Keratinocyte (primary cell): ENCODE data around the gene ZNF69. TPM values are rescaled to one million over a fixed set of nuclear protein-coding genes. Genes with fewer than 3 reads are reported as not detected.

ENCODE experiments used
- DNase-seq: peaks from one replicate; pipeline ENCODE4 v3.0.0-alpha.2; 2011; ENCODE audit warnings: low read depth, missing footprints, low spot score
- FAIRE-seq: peaks from 2 replicates; lab custom pipeline; 2011; peaks lifted over from hg19 to GRCh38; lab: Jason Lieb, UNC
- H2AFZ ChIP-seq: 2 replicates; pipeline ENCODE4 v1.6.0; 2012; ENCODE audit warnings: low read length, control low read depth, inconsistent platforms; ENCODE audit not compliant: control insufficient read depth
- H3K27ac ChIP-seq: 2 replicates; pipeline ENCODE4 v1.5.1; 2011; ENCODE audit warnings: low read length; ENCODE audit not compliant: control insufficient read depth, insufficient read depth
- H3K27me3 ChIP-seq: 3 replicates; pipeline ENCODE4 v1.6.0; 2011; ENCODE audit warnings: low read length; ENCODE audit not compliant: control insufficient read depth, insufficient read depth; ENCODE audit errors: extremely low read depth
- H3K36me3 ChIP-seq, 2 experiments: 2 replicates in 1 of 2; 3 replicates in 1 of 2; pipeline ENCODE4 v1.5.1; 2011; ENCODE audit warnings: low read length in 2 of 2, mild to moderate bottlenecking in 1 of 2; ENCODE audit not compliant: control insufficient read depth in 2 of 2, insufficient read depth in 2 of 2; ENCODE audit errors: extremely low read depth in 1 of 2
- H3K4me1 ChIP-seq: 3 replicates; pipeline ENCODE4 v1.5.1; 2011; ENCODE audit warnings: low read length; ENCODE audit not compliant: control insufficient read depth, insufficient read depth; ENCODE audit errors: extremely low read depth
- H3K4me2 ChIP-seq: 3 replicates; pipeline ENCODE4 v1.6.0; 2011; ENCODE audit warnings: low read depth, low read length; ENCODE audit not compliant: control insufficient read depth, insufficient read depth; ENCODE audit errors: extremely low read depth
- H3K4me3 ChIP-seq, 3 experiments: fragments of 200-600 bp in 1 of 3; sonication (generic) in 1 of 3; 2 replicates in 2 of 3; 3 replicates in 1 of 3; pipeline ENCODE4 v1.5.1; 2011 to 2016; ENCODE audit warnings: low read length in 3 of 3, mild to moderate bottlenecking in 3 of 3, control low read depth in 2 of 3, inconsistent platforms in 1 of 3, low read depth in 1 of 3, mixed read lengths in 1 of 3, mixed run types in 1 of 3, moderate library complexity in 1 of 3; ENCODE audit not compliant: control insufficient read depth in 2 of 3, insufficient read depth in 2 of 3; ENCODE audit errors: extremely low read depth in 1 of 3
- H3K79me2 ChIP-seq: 2 replicates; pipeline ENCODE4 v1.6.0; 2012; ENCODE audit warnings: low read length; ENCODE audit not compliant: control insufficient read depth, insufficient read depth
- H3K9ac ChIP-seq: 3 replicates; pipeline ENCODE4 v1.6.0; 2011; ENCODE audit warnings: low read length; ENCODE audit not compliant: control insufficient read depth, insufficient read depth; ENCODE audit errors: extremely low read depth
- H3K9me1 ChIP-seq: 3 replicates; pipeline ENCODE4 v1.6.0; 2011; ENCODE audit warnings: low read length; ENCODE audit not compliant: control insufficient read depth, insufficient read depth; ENCODE audit errors: extremely low read depth
- H3K9me3 ChIP-seq: 2 replicates; pipeline ENCODE4 v1.5.1; 2012; ENCODE audit warnings: low read depth, low read length; ENCODE audit not compliant: control insufficient read depth
- H4K20me1 ChIP-seq: 3 replicates; pipeline ENCODE4 v1.6.0; 2011; ENCODE audit warnings: low read length; ENCODE audit not compliant: control insufficient read depth, insufficient read depth; ENCODE audit errors: extremely low read depth
- CTCF ChIP-seq, 3 experiments: IDR thresholded peaks in 1 of 3; conservative IDR thresholded peaks in 1 of 3; optimal IDR thresholded peaks in 1 of 3; 2 replicates in 2 of 3; 3 replicates in 1 of 3; pipeline versions ENCODE3 to v1.5.1; 2011; ENCODE audit warnings: low read length in 3 of 3, mild to moderate bottlenecking in 3 of 3, moderate library complexity in 2 of 3, control low read depth in 1 of 3, inconsistent platforms in 1 of 3; ENCODE audit not compliant: insufficient read depth in 2 of 3; ENCODE audit errors: extremely low read depth in 1 of 3
- EZH2 ChIP-seq: IDR thresholded peaks from one replicate; pipeline ENCODE4 v1.6.1; 2012; ENCODE audit warnings: inconsistent platforms, mild to moderate bottlenecking, low read length, moderate library complexity
- dilution Hi-C: fragments of 300-500 bp; cut with MboI; formaldehyde crosslinking; loops from one replicate; pipeline ENCODE4 v1.7.0; 2020; ENCODE audit warnings: low sequenced_read_pairs; ENCODE audit not compliant: extremely low pct_ligation_motif_present
- polyA plus RNA-seq, 5 experiments: library from polyadenylated mRNA; depleted of rRNA in 3 of 5; stranded (reverse) in 3 of 5; stranded (forward) in 1 of 5; unstranded in 1 of 5; fragments of >200 nt; gene quantifications; 1 replicate in 1 of 5; 2 replicates in 3 of 5; 3 replicates in 1 of 5; pipeline versions ENCODE4 v1.2.1 to v1.2.3, GENCODE V29; 2011 to 2012; ENCODE audit warnings: missing spikeins in 2 of 5, low read depth in 1 of 5, low replicate concordance in 1 of 5

The ZNF69 gene
- polyA plus RNA-seq, 1 donor (not counting 4 experiments of a cell fraction or from before 2014, with no cell fraction given), result 0.56 TPM

GRCh38 chr19:11942008-11942842 lies 54.6 kb downstream of the ZNF69 start:
- Histone ChIP-seq H4K20me1 (no peaks in the 10 kb centered on the region), H3K4me1 (no peaks in the 10 kb centered on the region), H3K9me1 (no peaks in the 10 kb centered on the region), H3K36me3 (peaks cover 1 to 3% of the 10 kb centered on the region in 2 experiments), H3K79me2 (peaks cover 30% of the 10 kb centered on the region), H3K4me2 (no peak overlapping the region), H2AFZ (no peak overlapping the region), H3K9ac (no peak overlapping the region), H3K27me3 (no peaks in the 10 kb centered on the region), H3K9me3 (peaks cover 20% of the 10 kb centered on the region), H3K27ac (no peak overlapping the region), H3K4me3 (no peak overlapping the region)
- FAIRE-seq, result no peak
- DNase-seq, result no peak
- dilution Hi-C loops, result no loop called here
- TF ChIP-seq EZH2 (no peak), CTCF (optimal IDR thresholded peaks at IDR 0.05 in 1 of 3, IDR thresholded peaks at IDR 0.05 in 1 of 3, conservative IDR thresholded peaks at IDR 0.05 in 1 of 3; ENCODE audit: extremely low read depth in 1 of 3, insufficient read depth in 2 of 3, low read length in 3 of 3) (no peak)

GRCh38 chr19:11942843-11943108 lies 55.2 kb downstream of the ZNF69 start:
- no peaks in the 10 kb centered on the region for H4K20me1 ChIP-seq
- no peaks in the 10 kb centered on the region for H3K4me1 ChIP-seq
- dilution Hi-C loops, result no loop called here
- TF ChIP-seq CTCF (optimal IDR thresholded peaks at IDR 0.05 in 1 of 3, IDR thresholded peaks at IDR 0.05 in 1 of 3, conservative IDR thresholded peaks at IDR 0.05 in 1 of 3; ENCODE audit: extremely low read depth in 1 of 3, insufficient read depth in 2 of 3, low read length in 3 of 3) (no peak), EZH2 (no peak)
- no peak overlapping the region for H3K4me3 ChIP-seq
- no peaks in the 10 kb centered on the region for H3K9me1 ChIP-seq
- no peak for DNase-seq
- FAIRE-seq, result no peak
- no peak overlapping the region for H3K4me2 ChIP-seq
- H2AFZ ChIP-seq, result no peak overlapping the region
- H3K9me3 ChIP-seq, result peaks cover 26% of the 10 kb centered on the region
- H3K27ac ChIP-seq, result no peak overlapping the region
- H3K79me2 ChIP-seq, result peaks cover 26% of the 10 kb centered on the region
- H3K27me3 ChIP-seq, result no peaks in the 10 kb centered on the region
- peaks cover 1 to 8% of the 10 kb centered on the region in 2 experiments for H3K36me3 ChIP-seq
- no peak overlapping the region for H3K9ac ChIP-seq
